ENCODE measurements around the gene TBX4.

DNA sequence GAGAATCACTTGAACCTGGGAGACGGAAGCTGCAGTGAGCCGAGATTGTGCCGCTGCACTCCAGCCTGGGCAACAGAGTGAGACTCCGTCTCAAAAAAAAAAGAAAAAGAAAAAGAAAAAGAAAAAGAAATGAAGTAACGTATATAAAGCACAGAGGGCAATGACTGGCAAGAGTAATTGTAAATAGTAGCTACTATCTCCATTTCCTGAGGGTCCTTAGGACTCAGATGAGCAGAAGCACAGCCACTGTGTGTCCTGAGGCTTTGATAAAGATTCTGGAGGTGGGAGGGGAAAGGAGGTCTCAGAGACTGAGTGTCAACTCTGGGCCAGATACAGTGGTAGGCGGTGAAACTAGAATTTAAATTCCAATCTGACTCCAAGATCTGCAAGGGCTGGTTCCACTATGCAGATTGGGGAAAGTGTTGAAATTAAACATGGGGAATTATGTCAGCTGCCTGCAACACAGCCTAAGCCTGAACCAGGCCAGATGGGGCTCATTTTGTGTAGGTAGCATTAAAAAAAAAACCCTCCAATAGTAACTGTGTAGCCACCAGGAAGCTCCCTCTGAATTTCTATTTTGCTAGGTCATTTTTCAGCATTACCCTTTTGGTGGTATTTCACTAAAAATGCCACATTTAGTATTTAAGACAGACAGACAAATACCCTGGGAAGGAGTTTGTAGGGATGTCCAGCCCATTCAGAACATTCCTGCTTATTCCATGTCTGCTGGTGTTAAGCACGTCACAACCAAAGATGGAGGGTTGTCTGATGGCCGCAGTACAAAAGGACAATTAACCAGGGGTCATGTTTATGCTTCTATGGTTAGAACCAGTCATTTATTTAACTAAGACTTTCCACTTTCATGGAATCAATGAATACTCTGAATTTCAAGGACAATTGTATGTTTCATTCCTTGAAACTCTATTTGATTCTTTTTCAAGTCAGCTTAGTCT lies 46.1 kb downstream of the TBX4 start:
- TF ChIP-seq EZH2 (IDR thresholded peaks at IDR 0.05) (no peak), POLR2AphosphoS5 (IDR thresholded peaks at IDR 0.05; ENCODE audit: borderline replicate concordance, low read depth, low read length) (no peak)
